ENCODE data around the gene IQSEC2. TPM values are rescaled to one million over a fixed set of nuclear protein-coding genes. Genes with fewer than 3 reads are reported as not detected.

Gene IQSEC2
- total and polyA plus RNA-seq, 2 of the 4 experiments (the other 2 are of a cell fraction) = 2.5 to 11.4 TPM

DNA sequence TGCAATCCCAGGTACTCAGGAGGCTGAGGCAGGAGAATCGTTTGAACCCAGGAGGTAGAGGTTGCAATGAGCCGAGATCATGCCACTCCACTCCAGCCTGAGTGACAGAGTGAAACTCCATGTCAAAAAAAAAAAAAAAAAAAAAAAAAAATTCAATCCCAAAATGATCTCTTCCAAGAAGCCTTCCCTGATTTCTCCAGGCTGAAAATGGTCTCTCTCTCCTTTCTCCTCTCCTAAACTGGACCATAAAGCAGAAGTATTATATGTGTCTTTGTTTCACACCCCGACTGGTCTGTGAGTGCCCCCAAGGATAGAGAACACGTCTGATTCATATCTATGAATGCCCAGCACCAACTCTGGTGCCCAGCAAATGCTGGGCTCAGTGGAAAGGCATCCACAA, 39.1 kb downstream of the IQSEC2 start:
- no peak for TF ChIP-seq RAD21 (IDR thresholded peaks at IDR 0.05; ENCODE audit: low read length)
- no peak for TF ChIP-seq CEBPB (IDR thresholded peaks at IDR 0.05; ENCODE audit: low read depth, low read length)
- no peak for TF ChIP-seq MAFK (IDR thresholded peaks at IDR 0.05; ENCODE audit: low read depth, low read length)
- no peak for TF ChIP-seq BHLHE40 (IDR thresholded peaks at IDR 0.05; ENCODE audit: low read depth, low read length)
- no peak for TF ChIP-seq RCOR1 (IDR thresholded peaks at IDR 0.05; ENCODE audit: insufficient replicate concordance, low read length)
- TF ChIP-seq FOS (IDR thresholded peaks at IDR 0.05; ENCODE audit: low read depth, low read length) = no peak
- TF ChIP-seq MAZ (IDR thresholded peaks at IDR 0.05; ENCODE audit: borderline replicate concordance, low read depth, low read length) = no peak
- TF ChIP-seq, protein P1, sequence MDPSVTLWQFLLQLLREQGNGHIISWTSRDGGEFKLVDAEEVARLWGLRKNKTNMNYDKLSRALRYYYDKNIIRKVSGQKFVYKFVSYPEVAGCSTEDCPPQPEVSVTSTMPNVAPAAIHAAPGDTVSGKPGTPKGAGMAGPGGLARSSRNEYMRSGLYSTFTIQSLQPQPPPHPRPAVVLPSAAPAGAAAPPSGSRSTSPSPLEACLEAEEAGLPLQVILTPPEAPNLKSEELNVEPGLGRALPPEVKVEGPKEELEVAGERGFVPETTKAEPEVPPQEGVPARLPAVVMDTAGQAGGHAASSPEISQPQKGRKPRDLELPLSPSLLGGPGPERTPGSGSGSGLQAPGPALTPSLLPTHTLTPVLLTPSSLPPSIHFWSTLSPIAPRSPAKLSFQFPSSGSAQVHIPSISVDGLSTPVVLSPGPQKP (IDR thresholded peaks at IDR 0.05; ENCODE audit: borderline replicate concordance, low read depth, low read length) = no peak
- TF ChIP-seq POLR2A (IDR thresholded peaks at IDR 0.05; ENCODE audit: low read depth, low read length) = no peak
- no peak for TF ChIP-seq MXI1 (IDR thresholded peaks at IDR 0.05; ENCODE audit: borderline replicate concordance, low read depth, low read length)
- TF ChIP-seq CHD1 (IDR thresholded peaks at IDR 0.05; ENCODE audit: low read depth, low read length) = no peak
- TF ChIP-seq, protein P2, sequence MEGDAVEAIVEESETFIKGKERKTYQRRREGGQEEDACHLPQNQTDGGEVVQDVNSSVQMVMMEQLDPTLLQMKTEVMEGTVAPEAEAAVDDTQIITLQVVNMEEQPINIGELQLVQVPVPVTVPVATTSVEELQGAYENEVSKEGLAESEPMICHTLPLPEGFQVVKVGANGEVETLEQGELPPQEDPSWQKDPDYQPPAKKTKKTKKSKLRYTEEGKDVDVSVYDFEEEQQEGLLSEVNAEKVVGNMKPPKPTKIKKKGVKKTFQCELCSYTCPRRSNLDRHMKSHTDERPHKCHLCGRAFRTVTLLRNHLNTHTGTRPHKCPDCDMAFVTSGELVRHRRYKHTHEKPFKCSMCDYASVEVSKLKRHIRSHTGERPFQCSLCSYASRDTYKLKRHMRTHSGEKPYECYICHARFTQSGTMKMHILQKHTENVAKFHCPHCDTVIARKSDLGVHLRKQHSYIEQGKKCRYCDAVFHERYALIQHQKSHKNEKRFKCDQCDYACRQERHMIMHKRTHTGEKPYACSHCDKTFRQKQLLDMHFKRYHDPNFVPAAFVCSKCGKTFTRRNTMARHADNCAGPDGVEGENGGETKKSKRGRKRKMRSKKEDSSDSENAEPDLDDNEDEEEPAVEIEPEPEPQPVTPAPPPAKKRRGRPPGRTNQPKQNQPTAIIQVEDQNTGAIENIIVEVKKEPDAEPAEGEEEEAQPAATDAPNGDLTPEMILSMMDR (conservative IDR thresholded peaks at IDR 0.05; ENCODE audit: low read depth, low read length) = no peak
- Histone ChIP-seq H3K27me3 (ENCODE audit: control insufficient read depth, insufficient read depth, low read length) (peaks cover 12% of the 10 kb centered on the region; the same call in 1 of the 2 replicates), H3K4me1 (ENCODE audit: control insufficient read depth, insufficient read depth, low read length) (no peaks in the 10 kb centered on the region), H2AK9ac (replicated peaks; ENCODE audit: low read depth, low read length, poor library complexity) (no peak overlapping the region), H3K14ac (replicated peaks; ENCODE audit: low read depth, low read length) (no peak overlapping the region), H2BK15ac (ENCODE audit: low read depth, low read length) (no peak overlapping the region), H4K20me1 (ENCODE audit: insufficient read depth, low read length) (no peaks in the 10 kb centered on the region), H3K4me2 (ENCODE audit: low read depth, low read length) (no peak overlapping the region), H3K18ac (ENCODE audit: low read depth, low read length) (no peak overlapping the region), H2BK5ac (ENCODE audit: low read depth, low read length, poor library complexity, severe bottlenecking) (no peak overlapping the region), H2AK5ac (ENCODE audit: low read depth, low read length) (no peak overlapping the region), H4K5ac (ENCODE audit: low read depth, low read length) (no peak overlapping the region), H2AFZ (replicated peaks; ENCODE audit: low read length, poor library complexity) (no peak overlapping the region), H3K79me1 (ENCODE audit: low read depth in 1 of 2, low read length in 2 of 2) (no peaks in the 10 kb centered on the region), H3K23ac (ENCODE audit: low read depth, low read length) (no peak overlapping the region), H3K4ac (ENCODE audit: low read depth, low read length) (no peak overlapping the region), H3K56ac (ENCODE audit: extremely low read depth, insufficient read depth, low read length) (no peak overlapping the region), H3K36me3 (ENCODE audit: control insufficient read depth, insufficient read depth, low read length) (peaks cover 15% of the 10 kb centered on the region; the same call in 1 of the 2 replicates), H2BK20ac (ENCODE audit: low read depth, low read length) (no peak overlapping the region), H3K4me3 (ENCODE audit: insufficient read depth, low read depth, low read length) (no peak overlapping the region), H2BK120ac (ENCODE audit: low read depth, low read length) (no peak overlapping the region), H4K8ac (ENCODE audit: low read depth in 2 of 2, low read length in 2 of 2) (no peak overlapping the region), H3K27ac (ENCODE audit: insufficient read depth, low read length) (no peak overlapping the region), H3K9ac (ENCODE audit: low read depth, low read length) (no peak overlapping the region), H3K9me3 (ENCODE audit: control insufficient read depth, insufficient read depth, low read length) (no peaks in the 10 kb centered on the region), H3K9me1 (ENCODE audit: insufficient read depth, low read length) (no peaks in the 10 kb centered on the region; the same call in 1 of the 2 replicates), H4K91ac (ENCODE audit: insufficient read depth, low read depth, low read length) (no peak overlapping the region)
- no peak for DNase-seq
- no peak for ATAC-seq (ENCODE audit: low read depth)
- in situ Hi-C loops (cut with MboI; ENCODE audit: low sequenced_read_pairs) = no loop called here
- POLR2A ChIA-PET (ENCODE audit: unreplicated experiment) = no interaction called here
- dilution Hi-C loops (cut with HindIII; ENCODE audit: low sequenced_read_pairs, unreplicated experiment) = no loop called here
- no TSS peak for BruUV-seq (replicated peaks)
- WGBS, 2 experiments (ENCODE audit: extremely low coverage in 2 of 2, insufficient read length in 1 of 2) = no CpG with 5 or more reads among the region's 4 CpGs
- intact Hi-C loops (cut with micrococcal nuclease) = loop anchor here (10.0 kb wide), 1 partner anchor 82 kb away; no protein-coding TSS in a partner anchor
- CTCF ChIA-PET = interaction anchor here (0.6 to 0.7 kb wide), 2 partner anchors 382 to 960 kb away, joined by 3 read pairs; no protein-coding TSS in a partner anchor
